GM12878 (cell line): ENCODE measurements around the gene IQGAP2. TPM values are rescaled to one million over a fixed set of nuclear protein-coding genes. Genes with fewer than 3 reads are reported as not detected.

Experiments
- ATAC-seq: fragments of 200-7000 bp; cut with Tn5 transposase; 3 replicates; pipeline ENCODE4 v1.9.1; 2020; ENCODE audit warnings: mild to moderate bottlenecking, moderate library complexity
- BruUV-seq: library from RNA; stranded (reverse); fragments of 400-500 nt; replicated peaks from 2 replicates; lab custom pipeline; 2021; lab: Mats Ljungman, UMichigan
- CTCF ChIA-PET: fragments of 300-600 bp; sonication (Branson Sonifier 250); formaldehyde crosslinking; extraction: SDS; loops from one replicate; lab custom pipeline; 2021; ENCODE audit warnings: inconsistent platforms; lab: Yijun Ruan, JAX
- POLR2A ChIA-PET: fragments of 350-600 bp; formaldehyde crosslinking; extraction: SDS; loops from one replicate; lab custom pipeline; 2021; ENCODE audit warnings: inconsistent platforms; lab: Charles Lee
- RAD21 ChIA-PET: fragments of 300-600 bp; sonication (Branson Sonifier 250); formaldehyde crosslinking; loops from one replicate; lab custom pipeline; 2023; ENCODE audit warnings: antibody characterized with exemption; ENCODE audit not compliant: unreplicated experiment; lab: Charles Lee
- SMC1A ChIA-PET: fragments of 300-600 bp; sonication (Branson Sonifier 250); formaldehyde crosslinking; loops from one replicate; lab custom pipeline; 2023; ENCODE audit not compliant: unreplicated experiment, uncharacterized antibody; lab: Charles Lee
- DNase-seq: peaks from one replicate; pipeline ENCODE4 v3.0.0-alpha.2; 2011; ENCODE audit warnings: low read depth, low spot score
- FAIRE-seq: peaks from 3 replicates; lab custom pipeline; 2011; peaks lifted over from hg19 to GRCh38; lab: Jason Lieb, UNC
- H2AFZ ChIP-seq: 2 replicates; pipeline ENCODE4 v1.6.0; 2011; ENCODE audit warnings: low read depth, low read length, control low read depth; ENCODE audit not compliant: control insufficient read depth
- H3K27ac ChIP-seq: 2 replicates; pipeline ENCODE4 v1.5.1; 2011; ENCODE audit warnings: control low read depth; ENCODE audit not compliant: control insufficient read depth, insufficient read depth
- H3K27me3 ChIP-seq, 2 experiments: replicated peaks in 1 of 2; 2 replicates each; pipeline versions ENCODE4 v1.6.0 to v1.6.1; 2011; ENCODE audit warnings: low read length in 1 of 2; ENCODE audit not compliant: control insufficient read depth in 2 of 2, insufficient read depth in 2 of 2
- H3K36me3 ChIP-seq, 2 experiments: 2 replicates each; pipeline ENCODE4 v1.5.1; 2011; ENCODE audit warnings: low read length in 1 of 2; ENCODE audit not compliant: control insufficient read depth in 2 of 2, insufficient read depth in 2 of 2
- H3K4me1 ChIP-seq: 2 replicates; pipeline ENCODE4 v1.6.1; 2011; ENCODE audit warnings: mild to moderate bottlenecking, low read length, moderate library complexity, mixed read lengths; ENCODE audit not compliant: control insufficient read depth, insufficient read depth
- H3K4me2 ChIP-seq: 2 replicates; pipeline ENCODE4 v1.6.0; 2011; ENCODE audit warnings: control low read depth; ENCODE audit not compliant: control insufficient read depth, insufficient read depth
- H3K4me3 ChIP-seq: fragments of 200-600 bp; sonication (generic); 2 replicates; pipeline ENCODE4 v1.5.1; 2016
- H3K79me2 ChIP-seq: 2 replicates; pipeline ENCODE4 v1.6.0; 2011; ENCODE audit warnings: low read length; ENCODE audit not compliant: control insufficient read depth, insufficient read depth
- H3K9ac ChIP-seq: 2 replicates; pipeline ENCODE4 v1.8.0; 2011; ENCODE audit warnings: low read length, control low read depth, mixed read lengths; ENCODE audit not compliant: control insufficient read depth, insufficient read depth
- H3K9me3 ChIP-seq: replicated peaks from 3 replicates; pipeline ENCODE4 v1.5.1; 2011; ENCODE audit warnings: mild to moderate bottlenecking, low read length; ENCODE audit not compliant: control insufficient read depth, insufficient read depth
- H4K20me1 ChIP-seq: 2 replicates; pipeline ENCODE4 v1.6.0; 2011; ENCODE audit not compliant: control insufficient read depth, insufficient read depth
- BRCA1 ChIP-seq: IDR thresholded peaks from 2 replicates; pipeline ENCODE4 v1.6.1; 2011; ENCODE audit warnings: low read depth, low read length, improper control_type of control experiment
- CHD4 ChIP-seq: fragments of 200-600 bp; sonication (generic); IDR thresholded peaks from 2 replicates; pipeline ENCODE4 v1.6.1; 2016; ENCODE audit warnings: mild to moderate bottlenecking
- LARP7 ChIP-seq: fragments of 450-650 bp; IDR thresholded peaks from 2 replicates; pipeline ENCODE4 v1.6.1; 2017; ENCODE audit warnings: mild to moderate bottlenecking
- NFYA ChIP-seq: IDR thresholded peaks from 2 replicates; pipeline ENCODE4 v1.6.1; 2011; ENCODE audit warnings: low read depth, mild to moderate bottlenecking, low read length, improper control_type of control experiment, borderline replicate concordance
- POU2F2 ChIP-seq: IDR thresholded peaks from 3 replicates; pipeline ENCODE4 v1.6.1; 2011; ENCODE audit warnings: low read depth, mild to moderate bottlenecking, low read length, borderline replicate concordance
- RBBP5 ChIP-seq: fragments of 200-600 bp; sonication (generic); conservative IDR thresholded peaks from 2 replicates; pipeline ENCODE4 v1.6.1; 2016
- SP1 ChIP-seq: IDR thresholded peaks from one replicate; pipeline ENCODE4 v1.6.1; 2011; ENCODE audit warnings: low read depth, low read length
- TARDBP ChIP-seq: IDR thresholded peaks from 2 replicates; pipeline ENCODE4 v1.6.1; 2016; ENCODE audit warnings: borderline replicate concordance
- ZNF24 ChIP-seq: fragments of 450-650 bp; IDR thresholded peaks from 2 replicates; pipeline ENCODE4 v1.6.1; 2017; ENCODE audit warnings: antibody characterized with exemption, mild to moderate bottlenecking
- ZSCAN29 ChIP-seq: fragments of 450-650 bp; IDR thresholded peaks from 2 replicates; pipeline ENCODE4 v1.6.1; 2017; ENCODE audit warnings: mild to moderate bottlenecking, moderate library complexity
- WGBS: methylation state at CpG from one replicate; pipeline ENCODE4 v1.1.6; 2016; ENCODE audit warnings: low lambda C conversion rate; ENCODE audit not compliant: insufficient replicate concordance, insufficient coverage; ENCODE audit errors: missing lambda C conversion rate; 5-methylcytosine and 5-hydroxymethylcytosine counted together
- in situ Hi-C: fragments of 300-500 bp; cut with MboI; formaldehyde crosslinking; loops from 9 replicates; pipeline ENCODE4 v1.14.3; 2018; ENCODE audit warnings: mixed read lengths
- intact Hi-C: fragments of 100-400 bp; cut with micrococcal nuclease; formaldehyde crosslinking; loops from one replicate; pipeline ENCODE4 v1.14.2; 2022; ENCODE audit not compliant: unreplicated experiment
- polyA plus RNA-seq, 11 experiments: library from polyadenylated mRNA; depleted of rRNA in 4 of 11; unstranded in 6 of 11; stranded (reverse) in 5 of 11; fragments of >200 nt; fragmentation: Nextera tagmentation in 4 of 11; fragmentation: Illumina TruSeq in 1 of 11; extraction: Ambion mirVana in 4 of 11; extraction: Trizol in 1 of 11; gene quantifications; 1 replicate in 1 of 11; 2 replicates in 10 of 11; pipeline versions ENCODE4 v1.2.1 to v1.2.3, GENCODE V29; 2011 to 2016; ENCODE audit warnings: inconsistent platforms in 2 of 11, missing spikeins in 2 of 11, low read depth in 1 of 11
- total RNA-seq, 4 experiments: library from RNA; depleted of rRNA in 3 of 4; stranded (reverse); fragments of >200 nt in 3 of 4; fragmentation: Illumina TruSeq in 1 of 4; extraction: Trizol in 1 of 4; gene quantifications; 2 replicates each; pipeline versions ENCODE4 v1.2.1 to v1.2.3, GENCODE V29; 2013 to 2021
- TF ChIP-seq, protein P1 (sequence below): fragments of 450-650 bp; IDR thresholded peaks from 2 replicates; pipeline ENCODE4 v1.6.1; 2017; ENCODE audit warnings: mild to moderate bottlenecking, low read depth, inconsistent platforms; ENCODE audit not compliant: poor library complexity, severe bottlenecking
- TF ChIP-seq, protein P2 (sequence below): fragments of 450-650 bp; IDR thresholded peaks from 2 replicates; pipeline ENCODE4 v1.6.1; 2017; ENCODE audit warnings: antibody characterized with exemption, mild to moderate bottlenecking, moderate library complexity
- TF ChIP-seq, protein P3 (sequence below): fragments of 450-650 bp; formaldehyde crosslinking; IDR thresholded peaks from 2 replicates; pipeline ENCODE4 v1.4.0; 2020; ENCODE audit warnings: mild to moderate bottlenecking, moderate library complexity

Gene IQGAP2
- total and polyA plus RNA-seq, 10 of the 15 experiments (the other 5 are each of a cell fraction or from before 2014, with no cell fraction given) = 14.5 to 41.4 (median 21.8) TPM

DNA sequence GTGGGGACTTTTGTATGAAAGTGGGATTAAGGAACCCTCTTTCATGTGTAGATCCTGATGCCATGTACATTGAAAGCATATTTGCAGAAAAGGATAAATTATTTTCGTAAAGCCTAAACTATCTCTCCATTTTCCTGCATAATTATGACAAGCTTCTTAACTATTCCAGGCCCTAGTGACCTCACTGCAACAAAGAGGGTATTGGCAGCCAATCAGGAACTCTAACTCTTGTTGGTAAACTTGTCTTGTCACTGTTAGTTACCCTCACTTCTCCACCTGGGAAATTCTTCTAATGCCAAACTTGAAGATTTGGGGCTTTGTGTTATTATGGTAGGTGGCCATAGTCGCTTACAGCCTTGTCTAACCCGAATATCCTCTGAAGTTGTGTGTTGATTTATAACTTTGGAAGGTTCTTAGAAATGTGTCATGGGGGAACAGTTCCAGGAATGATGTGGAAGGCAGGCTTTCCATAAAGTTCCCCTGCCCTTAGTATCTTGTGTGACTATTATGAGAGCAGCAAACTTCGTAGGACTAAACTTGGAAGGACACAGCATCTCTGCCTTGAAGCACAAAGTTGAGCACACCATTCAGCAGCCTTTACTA, 52.5 kb downstream of the IQGAP2 start:
- no peak for FAIRE-seq
- intact Hi-C loops = no loop called here
- Histone ChIP-seq H3K36me3 (no peaks in the 10 kb centered on the region), H3K27ac (no peak overlapping the region), H4K20me1 (no peaks in the 10 kb centered on the region), H3K79me2 (no peaks in the 10 kb centered on the region), H3K4me1 (no peaks in the 10 kb centered on the region), H2AFZ (no peak overlapping the region), H3K9me3 (no peaks in the 10 kb centered on the region), H3K27me3 (no peaks in the 10 kb centered on the region), H3K9ac (no peak overlapping the region), H3K4me3 (no peak overlapping the region), H3K4me2 (no peak overlapping the region)
- WGBS = 63% methylated on average over 4 of the region's 4 CpGs
- no peak for DNase-seq
- ChIA-PET RAD21 (no interaction called here), POLR2A (interaction anchor here (0.5 kb wide), 1 partner anchor 27 kb away, joined by 3 read pairs; no protein-coding TSS in a partner anchor), SMC1A (interaction anchor here (0.8 kb wide), 1 partner anchor 116 kb away, joined by 3 read pairs; no protein-coding TSS in a partner anchor), CTCF (no interaction called here)
- ATAC-seq = no peak
- no TSS peak for BruUV-seq
- TF ChIP-seq, protein P1, sequence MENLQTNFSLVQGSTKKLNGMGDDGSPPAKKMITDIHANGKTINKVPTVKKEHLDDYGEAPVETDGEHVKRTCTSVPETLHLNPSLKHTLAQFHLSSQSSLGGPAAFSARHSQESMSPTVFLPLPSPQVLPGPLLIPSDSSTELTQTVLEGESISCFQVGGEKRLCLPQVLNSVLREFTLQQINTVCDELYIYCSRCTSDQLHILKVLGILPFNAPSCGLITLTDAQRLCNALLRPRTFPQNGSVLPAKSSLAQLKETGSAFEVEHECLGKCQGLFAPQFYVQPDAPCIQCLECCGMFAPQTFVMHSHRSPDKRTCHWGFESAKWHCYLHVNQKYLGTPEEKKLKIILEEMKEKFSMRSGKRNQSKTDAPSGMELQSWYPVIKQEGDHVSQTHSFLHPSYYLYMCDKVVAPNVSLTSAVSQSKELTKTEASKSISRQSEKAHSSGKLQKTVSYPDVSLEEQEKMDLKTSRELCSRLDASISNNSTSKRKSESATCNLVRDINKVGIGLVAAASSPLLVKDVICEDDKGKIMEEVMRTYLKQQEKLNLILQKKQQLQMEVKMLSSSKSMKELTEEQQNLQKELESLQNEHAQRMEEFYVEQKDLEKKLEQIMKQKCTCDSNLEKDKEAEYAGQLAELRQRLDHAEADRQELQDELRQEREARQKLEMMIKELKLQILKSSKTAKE = no peak
- TF ChIP-seq LARP7 (no peak), POU2F2 (no peak), SP1 (no peak), RBBP5 (no peak), NFYA (no peak), BRCA1 (no peak), CHD4 (no peak), ZNF24 (no peak), TARDBP (no peak), ZSCAN29 (no peak)
- TF ChIP-seq, protein P2, sequence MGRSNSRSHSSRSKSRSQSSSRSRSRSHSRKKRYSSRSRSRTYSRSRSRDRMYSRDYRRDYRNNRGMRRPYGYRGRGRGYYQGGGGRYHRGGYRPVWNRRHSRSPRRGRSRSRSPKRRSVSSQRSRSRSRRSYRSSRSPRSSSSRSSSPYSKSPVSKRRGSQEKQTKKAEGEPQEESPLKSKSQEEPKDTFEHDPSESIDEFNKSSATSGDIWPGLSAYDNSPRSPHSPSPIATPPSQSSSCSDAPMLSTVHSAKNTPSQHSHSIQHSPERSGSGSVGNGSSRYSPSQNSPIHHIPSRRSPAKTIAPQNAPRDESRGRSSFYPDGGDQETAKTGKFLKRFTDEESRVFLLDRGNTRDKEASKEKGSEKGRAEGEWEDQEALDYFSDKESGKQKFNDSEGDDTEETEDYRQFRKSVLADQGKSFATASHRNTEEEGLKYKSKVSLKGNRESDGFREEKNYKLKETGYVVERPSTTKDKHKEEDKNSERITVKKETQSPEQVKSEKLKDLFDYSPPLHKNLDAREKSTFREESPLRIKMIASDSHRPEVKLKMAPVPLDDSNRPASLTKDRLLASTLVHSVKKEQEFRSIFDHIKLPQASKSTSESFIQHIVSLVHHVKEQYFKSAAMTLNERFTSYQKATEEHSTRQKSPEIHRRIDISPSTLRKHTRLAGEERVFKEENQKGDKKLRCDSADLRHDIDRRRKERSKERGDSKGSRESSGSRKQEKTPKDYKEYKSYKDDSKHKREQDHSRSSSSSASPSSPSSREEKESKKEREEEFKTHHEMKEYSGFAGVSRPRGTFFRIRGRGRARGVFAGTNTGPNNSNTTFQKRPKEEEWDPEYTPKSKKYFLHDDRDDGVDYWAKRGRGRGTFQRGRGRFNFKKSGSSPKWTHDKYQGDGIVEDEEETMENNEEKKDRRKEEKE = no peak
- TF ChIP-seq, protein P3, sequence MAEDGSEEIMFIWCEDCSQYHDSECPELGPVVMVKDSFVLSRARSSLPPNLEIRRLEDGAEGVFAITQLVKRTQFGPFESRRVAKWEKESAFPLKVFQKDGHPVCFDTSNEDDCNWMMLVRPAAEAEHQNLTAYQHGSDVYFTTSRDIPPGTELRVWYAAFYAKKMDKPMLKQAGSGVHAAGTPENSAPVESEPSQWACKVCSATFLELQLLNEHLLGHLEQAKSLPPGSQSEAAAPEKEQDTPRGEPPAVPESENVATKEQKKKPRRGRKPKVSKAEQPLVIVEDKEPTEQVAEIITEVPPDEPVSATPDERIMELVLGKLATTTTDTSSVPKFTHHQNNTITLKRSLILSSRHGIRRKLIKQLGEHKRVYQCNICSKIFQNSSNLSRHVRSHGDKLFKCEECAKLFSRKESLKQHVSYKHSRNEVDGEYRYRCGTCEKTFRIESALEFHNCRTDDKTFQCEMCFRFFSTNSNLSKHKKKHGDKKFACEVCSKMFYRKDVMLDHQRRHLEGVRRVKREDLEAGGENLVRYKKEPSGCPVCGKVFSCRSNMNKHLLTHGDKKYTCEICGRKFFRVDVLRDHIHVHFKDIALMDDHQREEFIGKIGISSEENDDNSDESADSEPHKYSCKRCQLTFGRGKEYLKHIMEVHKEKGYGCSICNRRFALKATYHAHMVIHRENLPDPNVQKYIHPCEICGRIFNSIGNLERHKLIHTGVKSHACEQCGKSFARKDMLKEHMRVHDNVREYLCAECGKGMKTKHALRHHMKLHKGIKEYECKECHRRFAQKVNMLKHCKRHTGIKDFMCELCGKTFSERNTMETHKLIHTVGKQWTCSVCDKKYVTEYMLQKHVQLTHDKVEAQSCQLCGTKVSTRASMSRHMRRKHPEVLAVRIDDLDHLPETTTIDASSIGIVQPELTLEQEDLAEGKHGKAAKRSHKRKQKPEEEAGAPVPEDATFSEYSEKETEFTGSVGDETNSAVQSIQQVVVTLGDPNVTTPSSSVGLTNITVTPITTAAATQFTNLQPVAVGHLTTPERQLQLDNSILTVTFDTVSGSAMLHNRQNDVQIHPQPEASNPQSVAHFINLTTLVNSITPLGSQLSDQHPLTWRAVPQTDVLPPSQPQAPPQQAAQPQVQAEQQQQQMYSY (CRISPR knock-in tag) = no peak
- in situ Hi-C loops = no loop called here
